Measurements from ENCODE around the gene C1D.

Gene C1D

DNA sequence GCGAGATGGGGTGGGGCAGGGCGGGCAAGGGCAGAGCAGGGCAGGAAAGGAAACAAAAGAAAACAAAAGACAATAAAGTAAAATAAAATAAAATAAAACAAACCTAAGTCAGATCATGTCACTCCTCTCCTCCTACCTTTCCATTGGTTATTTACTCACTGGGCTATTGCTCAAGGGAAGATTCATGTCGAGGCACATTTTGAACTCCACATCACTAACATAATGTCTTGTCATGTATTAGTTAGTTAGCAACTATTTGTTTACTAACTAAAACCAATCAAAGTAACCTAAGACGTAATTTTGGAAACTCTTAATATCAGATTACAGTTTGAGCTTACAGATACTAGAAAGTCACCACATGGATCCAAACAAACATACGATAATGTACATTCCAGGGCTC lies 2.2 kb downstream of the C1D start:
- TF ChIP-seq, protein P1, sequence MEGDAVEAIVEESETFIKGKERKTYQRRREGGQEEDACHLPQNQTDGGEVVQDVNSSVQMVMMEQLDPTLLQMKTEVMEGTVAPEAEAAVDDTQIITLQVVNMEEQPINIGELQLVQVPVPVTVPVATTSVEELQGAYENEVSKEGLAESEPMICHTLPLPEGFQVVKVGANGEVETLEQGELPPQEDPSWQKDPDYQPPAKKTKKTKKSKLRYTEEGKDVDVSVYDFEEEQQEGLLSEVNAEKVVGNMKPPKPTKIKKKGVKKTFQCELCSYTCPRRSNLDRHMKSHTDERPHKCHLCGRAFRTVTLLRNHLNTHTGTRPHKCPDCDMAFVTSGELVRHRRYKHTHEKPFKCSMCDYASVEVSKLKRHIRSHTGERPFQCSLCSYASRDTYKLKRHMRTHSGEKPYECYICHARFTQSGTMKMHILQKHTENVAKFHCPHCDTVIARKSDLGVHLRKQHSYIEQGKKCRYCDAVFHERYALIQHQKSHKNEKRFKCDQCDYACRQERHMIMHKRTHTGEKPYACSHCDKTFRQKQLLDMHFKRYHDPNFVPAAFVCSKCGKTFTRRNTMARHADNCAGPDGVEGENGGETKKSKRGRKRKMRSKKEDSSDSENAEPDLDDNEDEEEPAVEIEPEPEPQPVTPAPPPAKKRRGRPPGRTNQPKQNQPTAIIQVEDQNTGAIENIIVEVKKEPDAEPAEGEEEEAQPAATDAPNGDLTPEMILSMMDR (IDR thresholded peaks at IDR 0.05; ENCODE audit: extremely low read depth, insufficient read depth, missing control alignments) = no peak
- DNase-seq (ENCODE audit: low spot score) = no peak
- in situ Hi-C loops (cut with MboI; ENCODE audit: low pct_unique_long_range_greater_than_20kb, low sequenced_read_pairs, unreplicated experiment) = no loop called here

DNA sequence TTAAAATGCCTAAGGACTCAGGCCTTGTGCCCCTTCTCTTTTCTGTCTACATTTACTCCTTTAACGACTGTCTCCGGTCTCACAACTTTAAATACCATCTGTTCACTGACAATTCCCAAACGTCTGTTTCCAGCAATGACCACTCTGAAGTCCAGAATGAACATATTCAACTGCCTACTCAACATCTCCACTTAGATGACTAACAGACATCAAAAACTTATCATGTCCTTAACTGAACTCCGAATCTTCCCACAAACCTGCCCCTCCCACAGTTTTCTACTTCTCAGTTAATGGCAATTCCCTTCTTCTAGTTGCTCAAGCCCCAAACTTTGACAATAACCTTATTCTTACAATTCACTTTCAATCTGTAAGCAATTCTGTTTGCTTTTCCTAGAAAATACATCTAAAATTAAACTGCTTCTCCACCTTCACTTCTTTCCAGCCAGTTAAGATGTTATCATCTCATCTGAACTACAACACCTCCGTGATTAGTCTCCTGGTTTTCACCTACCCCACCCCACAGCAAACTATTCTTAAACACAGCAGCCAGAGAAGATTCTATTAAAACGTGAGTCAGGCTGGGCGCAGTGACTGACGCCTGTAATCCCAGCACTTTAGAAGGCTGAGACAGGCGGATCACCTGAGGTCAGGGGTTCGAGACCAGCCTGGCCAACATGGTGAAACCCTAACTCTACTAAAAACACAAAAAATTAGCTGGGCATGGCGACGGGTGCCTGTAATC lies 2.8 kb downstream of the C1D start:
- no peak for DNase-seq (ENCODE audit: low spot score)
- TF ChIP-seq, protein P1 (IDR thresholded peaks at IDR 0.05; ENCODE audit: extremely low read depth, insufficient read depth, missing control alignments) = no peak
- in situ Hi-C loops (cut with MboI; ENCODE audit: low pct_unique_long_range_greater_than_20kb, low sequenced_read_pairs, unreplicated experiment) = no loop called here

DNA sequence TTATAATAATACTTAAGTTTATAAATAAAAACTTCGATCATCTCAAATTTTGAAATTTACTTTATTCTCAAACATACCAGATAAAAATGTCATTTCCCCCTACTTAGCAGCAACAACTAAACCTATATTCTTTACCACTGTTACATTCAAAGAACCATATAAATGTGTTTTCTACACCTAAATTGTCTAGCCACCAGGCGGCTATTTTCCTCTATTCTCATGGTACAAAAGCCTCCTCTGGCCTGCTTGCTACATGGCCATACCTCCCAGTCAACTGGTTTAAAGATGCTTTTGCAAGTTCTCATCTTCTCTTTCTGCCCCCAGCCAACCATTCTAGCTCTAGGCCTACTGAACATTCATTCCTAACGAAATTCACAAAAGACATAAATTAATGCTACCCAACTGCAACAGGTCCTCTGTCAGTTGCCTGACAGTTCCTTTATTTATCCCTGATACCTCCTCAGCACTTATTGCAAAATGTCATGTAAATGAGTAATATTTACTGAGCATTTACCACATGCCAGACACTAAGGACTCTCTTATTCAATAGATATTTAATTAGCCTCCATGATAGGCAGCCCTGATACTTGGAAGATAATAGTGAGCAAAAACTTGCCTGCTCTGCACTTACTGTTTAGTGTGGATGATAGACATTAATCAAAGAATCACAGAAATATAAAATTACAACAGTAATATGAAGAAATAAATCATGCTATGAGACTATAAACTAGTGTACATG lies 5.0 kb downstream of the C1D start:
- in situ Hi-C loops (cut with MboI; ENCODE audit: low pct_unique_long_range_greater_than_20kb, low sequenced_read_pairs, unreplicated experiment) = no loop called here
- TF ChIP-seq, protein P1 (IDR thresholded peaks at IDR 0.05; ENCODE audit: extremely low read depth, insufficient read depth, missing control alignments) = no peak

DNA sequence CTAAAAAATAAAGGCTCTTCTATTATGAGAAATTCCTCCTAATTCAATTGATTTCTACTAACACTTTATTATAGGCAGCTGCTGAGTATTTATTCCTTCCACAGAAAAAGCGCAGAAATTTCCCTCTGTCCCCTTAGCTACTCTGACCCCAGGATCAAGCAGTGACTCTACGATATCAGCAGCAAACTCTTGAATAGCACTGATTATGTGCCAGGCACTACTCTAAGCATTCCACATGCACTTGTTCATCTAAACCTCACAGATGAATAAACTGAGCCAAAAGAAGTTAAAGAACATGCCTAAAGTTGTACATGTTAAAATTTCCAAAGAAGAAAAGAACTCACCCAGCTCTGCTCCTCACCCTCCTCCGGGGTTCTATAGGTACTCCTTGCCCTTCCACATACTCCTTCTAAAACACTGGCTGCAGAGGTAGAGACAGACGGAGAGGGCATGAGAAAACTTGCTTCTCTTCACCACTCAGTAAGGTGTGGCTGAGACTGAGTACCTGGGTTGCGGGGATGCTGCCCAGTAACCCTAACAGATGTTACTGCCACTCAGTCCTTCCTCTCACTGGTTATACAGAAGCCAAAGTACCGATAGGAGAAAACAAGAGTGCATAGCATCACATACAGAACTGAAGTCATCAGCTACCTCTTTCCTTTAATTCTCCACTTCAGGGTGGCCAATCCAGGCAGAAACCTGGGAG lies 9.9 kb downstream of the C1D start:
- no peak for DNase-seq (ENCODE audit: low spot score)
- TF ChIP-seq, protein P1 (IDR thresholded peaks at IDR 0.05; ENCODE audit: extremely low read depth, insufficient read depth, missing control alignments) = no peak
- in situ Hi-C loops (cut with MboI; ENCODE audit: low pct_unique_long_range_greater_than_20kb, low sequenced_read_pairs, unreplicated experiment) = no loop called here

More for the DNA sequence above, 5.0 kb downstream of the C1D start:
- DNase-seq (ENCODE audit: low spot score) = no peak

DNA sequence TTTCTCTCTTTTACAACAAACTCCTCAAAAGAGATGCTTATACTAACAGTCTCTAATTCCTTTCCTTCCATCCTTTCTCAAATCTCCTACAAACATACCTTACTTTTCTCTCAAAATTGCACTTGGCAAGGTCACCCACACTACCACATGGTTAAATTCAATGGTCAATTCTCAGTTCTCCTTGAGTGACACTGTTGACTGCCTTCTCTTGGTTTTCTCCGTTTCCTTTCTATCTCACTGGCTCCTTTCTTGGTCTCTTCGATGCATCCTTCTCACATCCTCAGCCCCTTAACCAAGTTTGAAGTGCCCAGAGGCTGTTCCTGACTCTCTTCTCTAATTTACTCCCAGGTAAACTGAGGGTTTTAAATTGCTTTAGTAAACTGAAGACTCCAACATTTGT lies 12.5 kb downstream of the C1D start:
- TF ChIP-seq, protein P1 (IDR thresholded peaks at IDR 0.05; ENCODE audit: extremely low read depth, insufficient read depth, missing control alignments) = no peak
- in situ Hi-C loops (cut with MboI; ENCODE audit: low pct_unique_long_range_greater_than_20kb, low sequenced_read_pairs, unreplicated experiment) = no loop called here
- no peak for DNase-seq (ENCODE audit: low spot score)

DNA sequence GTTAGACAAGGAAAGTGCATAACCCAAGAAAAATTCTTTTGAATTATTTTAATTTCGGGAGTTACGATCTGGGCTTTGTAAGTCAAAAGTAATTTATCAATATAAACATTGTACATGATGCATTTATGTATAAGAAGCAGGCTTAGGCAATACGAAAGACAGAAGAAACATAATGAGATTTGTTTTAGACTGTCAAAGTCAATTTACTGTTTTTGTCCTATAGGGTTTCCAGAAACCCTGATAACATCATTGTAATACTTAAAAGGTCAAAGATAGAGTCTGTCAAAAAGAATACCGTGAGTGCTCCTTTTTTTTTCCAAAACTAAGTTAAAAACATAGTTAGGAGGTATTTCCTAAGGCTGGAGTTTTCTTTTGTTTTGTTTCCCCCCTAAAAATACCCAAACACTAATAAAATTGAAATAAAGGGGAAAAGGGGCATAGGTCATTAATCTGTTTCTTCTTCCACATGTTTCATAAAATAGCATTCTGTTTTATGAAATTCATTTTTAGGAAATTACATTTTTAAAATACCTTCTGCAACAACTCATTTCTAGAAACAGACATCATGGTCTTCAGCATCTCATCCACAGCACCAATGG lies 16.1 kb downstream of the C1D start:
- in situ Hi-C loops (cut with MboI; ENCODE audit: low pct_unique_long_range_greater_than_20kb, low sequenced_read_pairs, unreplicated experiment) = no loop called here
- DNase-seq (ENCODE audit: low spot score) = no peak
- TF ChIP-seq, protein P1 (IDR thresholded peaks at IDR 0.05; ENCODE audit: extremely low read depth, insufficient read depth, missing control alignments) = no peak
